ENCODE data around the gene EFCAB9. TPM values are rescaled to one million over a fixed set of nuclear protein-coding genes. Genes with fewer than 3 reads are reported as not detected.
A peak's percentile ranks its signal among the peaks of the same experiment; 100 is the strongest.

EFCAB9 gene
- total RNA-seq, 1 donor from 2014 or later: not detected

DNA sequence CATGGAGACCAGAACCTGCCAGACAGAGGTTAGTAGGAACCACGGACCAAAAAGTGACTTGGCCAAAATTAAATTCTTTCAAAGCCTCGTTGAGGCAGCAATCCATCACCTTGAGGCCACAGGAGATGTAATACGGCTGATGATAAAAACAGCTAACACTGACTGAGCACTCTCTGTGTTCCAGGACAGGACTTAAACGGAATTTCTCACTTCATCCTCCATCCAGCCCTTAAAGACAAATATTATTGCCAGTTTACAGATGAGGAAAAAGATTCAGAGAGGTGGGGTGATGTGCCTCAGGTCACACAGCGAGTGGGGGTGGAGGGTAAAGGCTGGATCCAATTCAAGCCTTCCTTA lies 31.0 kb upstream of the EFCAB9 start:
- TF ChIP-seq CTCF (IDR thresholded peaks at IDR 0.05; ENCODE audit: insufficient read depth, low read length, severe bottlenecking): no peak
- Histone ChIP-seq H3K36me3 (ENCODE audit: control insufficient read depth, insufficient read depth, low read length) (peaks cover 2% of the 10 kb centered on the region), H3K4me3 (ENCODE audit: low read depth, low read length) (no peak overlapping the region), H3K27me3 (ENCODE audit: control insufficient read depth, insufficient read depth, low read length) (no peaks in the 10 kb centered on the region)
- DNase-seq (ENCODE audit: low read depth) (no peak), FAIRE-seq (no peak)

DNA sequence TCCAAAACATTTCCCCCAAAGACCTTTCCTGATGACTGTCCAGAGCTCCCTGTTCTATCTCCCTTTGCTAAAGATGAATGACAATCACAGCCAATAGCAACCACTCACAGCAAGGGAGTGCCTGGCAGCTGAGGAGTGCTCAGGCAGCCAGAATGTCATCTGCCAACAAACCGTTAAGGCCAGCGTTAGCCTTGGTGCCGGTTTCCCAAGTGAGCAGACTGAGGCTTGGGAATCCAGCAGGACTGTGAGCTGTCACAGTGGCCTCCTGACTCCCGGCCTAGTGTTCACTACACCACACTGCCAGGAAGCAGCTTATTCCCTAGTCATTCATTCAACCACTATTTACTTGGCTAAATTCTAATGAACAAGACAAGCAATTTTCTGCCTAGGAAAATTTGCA lies 30.6 kb upstream of the EFCAB9 start:
- Histone ChIP-seq H3K27me3 (ENCODE audit: control insufficient read depth, insufficient read depth, low read length) (no peaks in the 10 kb centered on the region), H3K36me3 (ENCODE audit: control insufficient read depth, insufficient read depth, low read length) (peaks cover 2% of the 10 kb centered on the region), H3K4me3 (ENCODE audit: low read depth, low read length) (no peak overlapping the region)
- DNase-seq (ENCODE audit: low read depth): no peak
- TF ChIP-seq CTCF (IDR thresholded peaks at IDR 0.05; ENCODE audit: insufficient read depth, low read length, severe bottlenecking): no peak
- peak; percentile 55 for FAIRE-seq

- no peak for TF ChIP-seq CTCF (IDR thresholded peaks at IDR 0.05; ENCODE audit: insufficient read depth, low read length, severe bottlenecking)
- Histone ChIP-seq H3K4me3 (ENCODE audit: low read depth, low read length) (no peak overlapping the region), H3K36me3 (ENCODE audit: control insufficient read depth, insufficient read depth, low read length) (peaks cover 2% of the 10 kb centered on the region), H3K27me3 (ENCODE audit: control insufficient read depth, insufficient read depth, low read length) (no peaks in the 10 kb centered on the region)
- FAIRE-seq (no peak), DNase-seq (ENCODE audit: low read depth) (no peak)
Measured at GRCh38 chr5:172164769-172165212, 29.2 kb upstream of the EFCAB9 start.

GRCh38 chr5:172165465-172165864 lies 28.5 kb upstream of the EFCAB9 start:
- FAIRE-seq (no peak), DNase-seq (ENCODE audit: low read depth) (no peak)
- Histone ChIP-seq H3K4me3 (ENCODE audit: low read depth, low read length) (no peak overlapping the region), H3K36me3 (ENCODE audit: control insufficient read depth, insufficient read depth, low read length) (peaks cover 2% of the 10 kb centered on the region), H3K27me3 (ENCODE audit: control insufficient read depth, insufficient read depth, low read length) (no peaks in the 10 kb centered on the region)
- no peak for TF ChIP-seq CTCF (IDR thresholded peaks at IDR 0.05; ENCODE audit: insufficient read depth, low read length, severe bottlenecking)

DNA sequence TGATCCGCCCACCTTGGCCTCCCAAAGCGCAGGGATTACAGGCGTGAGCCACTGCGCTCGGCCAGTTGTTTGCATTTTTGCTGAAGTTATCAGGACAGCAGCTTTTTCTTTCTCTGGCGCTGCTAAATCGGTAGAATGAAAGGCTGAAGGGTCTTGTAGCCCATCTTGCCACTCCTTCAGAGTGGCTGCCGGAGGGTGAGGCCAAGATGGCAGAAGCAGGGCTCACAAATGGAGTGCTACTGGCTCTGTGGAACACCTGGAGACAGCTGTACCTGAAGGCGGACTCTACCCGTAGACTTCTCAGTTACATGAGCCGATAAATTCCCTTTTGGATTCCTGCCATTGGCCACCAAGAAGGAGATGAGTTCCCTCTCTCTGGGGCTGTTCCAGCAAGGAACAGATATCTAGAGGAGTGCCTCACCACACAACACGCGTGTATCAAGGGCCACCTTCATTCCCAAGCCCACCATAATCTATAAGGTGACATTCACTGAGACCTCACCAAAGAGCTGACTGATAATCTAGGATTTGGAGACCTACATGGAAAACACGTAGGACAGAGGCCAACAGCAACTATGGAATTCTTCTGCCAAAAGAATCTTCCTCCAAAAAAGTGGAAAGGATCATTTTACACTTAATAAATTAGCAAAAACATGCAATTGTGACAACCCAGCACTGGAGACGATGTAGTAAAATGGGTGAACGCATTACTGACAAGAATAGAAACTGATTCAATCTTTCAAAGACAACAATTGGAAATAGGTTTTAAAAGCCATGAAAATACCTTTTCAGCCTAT lies 27.7 kb upstream of the EFCAB9 start:
- FAIRE-seq (no peak), DNase-seq (ENCODE audit: low read depth) (no peak)
- no peak for TF ChIP-seq CTCF (IDR thresholded peaks at IDR 0.05; ENCODE audit: insufficient read depth, low read length, severe bottlenecking)
- peaks cover 2% of the 10 kb centered on the region for H3K36me3 ChIP-seq (ENCODE audit: control insufficient read depth, insufficient read depth, low read length)
- H3K4me3 ChIP-seq (ENCODE audit: low read depth, low read length): no peak overlapping the region
- H3K27me3 ChIP-seq (ENCODE audit: control insufficient read depth, insufficient read depth, low read length): no peaks in the 10 kb centered on the region

DNA sequence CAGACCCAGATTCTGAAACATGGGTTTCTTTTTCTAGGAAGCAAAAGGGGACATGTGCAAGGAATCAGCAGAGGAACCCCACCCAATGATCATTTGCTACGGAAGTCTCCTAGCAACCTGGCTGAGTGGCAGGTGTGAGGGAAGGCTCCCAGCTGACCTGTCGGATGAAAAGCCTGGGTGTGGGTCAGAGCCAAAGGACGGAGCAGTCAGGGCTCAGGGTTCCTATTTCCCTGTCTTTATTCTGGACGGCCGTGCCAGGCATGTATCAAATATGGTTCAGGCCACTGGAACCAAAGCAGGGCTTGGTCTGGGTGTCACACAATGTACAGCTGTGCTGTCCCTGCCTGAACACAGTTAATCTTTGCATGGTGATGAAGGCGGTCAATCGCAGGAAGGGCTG lies 26.1 kb upstream of the EFCAB9 start:
- Histone ChIP-seq H3K27me3 (ENCODE audit: control insufficient read depth, insufficient read depth, low read length) (no peaks in the 10 kb centered on the region), H3K4me3 (ENCODE audit: low read depth, low read length) (no peak overlapping the region), H3K36me3 (ENCODE audit: control insufficient read depth, insufficient read depth, low read length) (peaks cover 2% of the 10 kb centered on the region)
- no peak for DNase-seq (ENCODE audit: low read depth)
- TF ChIP-seq CTCF (IDR thresholded peaks at IDR 0.05; ENCODE audit: insufficient read depth, low read length, severe bottlenecking): no peak
- no peak for FAIRE-seq

Measured in bronchial epithelial cell (primary cell).